GM18499 (cell line): ENCODE data around the gene CR1L.
"Not testable (repeated sequence)": the region's sequence is repeated elsewhere in the genome, so short reads cannot be mapped to it uniquely, and the experiment has no call there.

ENCODE experiments used
- ATAC-seq: cut with Tn5 transposase; IDR thresholded peaks from one replicate; pipeline ENCODE4 v1.9.1; 2021; ENCODE audit warnings: moderate number of reproducible peaks; ENCODE audit not compliant: insufficient read depth, unreplicated experiment

CR1L gene

GRCh38 chr1:207644852-207645634 lies at the start of gene CR1L:
TSS of gene CR1L (plus strand) at chr1:207645133. CDS start at chr1:207645234, 101 bp downstream.
- no peak for ATAC-seq

- no peak for ATAC-seq
These were observed 41.2 kb upstream of the CR1L start for GRCh38 chr1:207603777-207604176.

DNA sequence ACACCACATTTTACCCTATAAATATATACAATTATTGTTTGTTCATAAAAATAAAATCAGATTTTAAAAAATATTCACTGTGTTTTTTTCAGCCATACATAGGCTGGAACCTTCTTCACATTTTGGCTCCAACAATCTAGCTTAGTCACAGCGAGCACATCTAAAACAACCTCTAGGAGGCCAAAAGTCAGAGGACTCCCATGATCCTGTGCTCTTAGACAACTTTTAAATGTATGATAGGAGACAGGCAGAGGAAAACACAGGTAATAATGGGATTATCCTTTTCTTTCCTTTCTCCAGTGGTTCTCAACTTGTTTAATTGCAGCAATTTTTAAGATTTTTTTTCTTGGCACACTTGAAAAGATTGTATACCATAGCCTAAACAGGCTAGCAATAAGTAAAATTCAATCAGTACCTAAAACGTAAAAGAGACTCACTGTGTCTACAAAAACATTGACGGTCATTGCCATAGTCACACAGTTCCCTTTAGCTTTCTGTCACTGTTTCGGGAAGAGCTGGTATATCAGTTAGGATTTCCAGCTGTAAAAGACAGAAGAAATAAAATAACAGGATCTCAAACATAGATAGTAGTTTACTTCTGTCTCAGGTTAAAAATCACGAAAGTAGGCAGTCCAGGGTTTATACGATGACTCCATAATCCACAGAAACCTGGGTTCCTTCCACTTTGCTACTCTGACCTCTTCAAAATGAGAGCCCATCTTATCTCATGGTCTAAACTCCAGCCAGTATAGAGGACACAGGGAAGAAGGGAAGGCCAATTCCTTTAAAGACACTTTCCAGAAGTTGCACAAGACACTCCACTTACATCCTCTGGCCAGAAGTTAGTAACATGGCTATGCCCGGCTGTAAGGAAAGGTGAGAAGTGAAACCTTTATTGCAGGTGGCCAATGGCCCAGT lies 39.2 kb upstream of the CR1L start:
- ATAC-seq = no peak

DNA sequence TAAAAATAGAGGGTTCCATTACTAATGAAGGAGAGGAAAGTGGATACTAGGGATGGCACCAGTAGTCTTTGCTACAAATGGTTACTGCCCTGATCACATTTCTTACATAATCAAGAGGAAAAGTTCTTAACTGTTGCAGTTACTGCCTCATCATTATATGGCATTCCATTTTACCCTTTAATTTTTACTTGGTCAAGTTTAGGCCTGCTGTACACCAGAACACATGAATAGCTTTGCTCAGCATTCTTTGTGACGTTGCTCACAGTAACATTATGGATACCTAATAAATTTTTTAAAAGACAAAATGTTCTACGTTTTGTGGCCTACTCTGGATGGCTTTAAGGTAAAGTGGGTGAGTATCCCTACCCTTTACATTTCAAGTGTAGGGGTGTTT lies 38.6 kb upstream of the CR1L start:
- no peak for ATAC-seq

DNA sequence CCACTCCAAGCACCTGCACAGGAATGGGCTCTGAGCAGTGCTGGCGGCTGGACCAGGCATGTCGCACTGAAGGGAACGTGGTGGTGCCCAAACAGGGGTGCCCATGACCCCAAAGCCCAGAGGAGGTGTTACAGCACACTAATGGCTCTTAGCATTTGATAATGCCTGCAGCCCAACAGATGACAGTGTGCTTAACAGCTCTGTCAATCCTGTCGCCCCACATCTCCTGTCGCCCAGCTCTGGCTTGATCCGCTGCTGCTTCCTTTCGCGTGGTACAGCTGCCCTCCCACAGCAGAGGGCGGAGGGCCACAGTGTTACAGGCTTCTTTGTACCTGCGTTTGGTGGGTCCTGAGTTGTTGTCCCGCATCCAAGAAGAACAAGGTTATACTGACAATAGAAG lies 32.2 kb upstream of the CR1L start:
- ATAC-seq = no peak

- peak; percentile 63 for ATAC-seq
These were observed 24.9 kb upstream of the CR1L start for GRCh38 chr1:207619871-207620542.

DNA sequence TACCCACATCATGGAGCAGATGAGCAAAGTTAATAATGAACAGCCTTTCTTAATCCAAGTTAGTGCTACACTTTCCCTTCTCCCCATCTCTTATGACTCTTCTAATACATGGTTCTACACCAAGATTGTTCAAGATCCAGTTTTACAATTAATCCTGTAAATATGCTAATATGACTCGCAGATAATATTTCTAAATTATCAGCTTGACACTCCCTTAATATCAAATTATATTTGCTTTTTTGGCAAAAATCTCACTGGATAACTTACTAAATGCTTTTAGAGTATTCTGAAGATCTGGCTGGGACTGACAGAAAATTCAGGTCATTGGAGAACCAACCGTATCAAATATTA lies 24.4 kb upstream of the CR1L start:
- no peak for ATAC-seq

- not testable (repeated sequence) for ATAC-seq
These were observed 19.3 kb upstream of the CR1L start for GRCh38 chr1:207625504-207626071.

DNA sequence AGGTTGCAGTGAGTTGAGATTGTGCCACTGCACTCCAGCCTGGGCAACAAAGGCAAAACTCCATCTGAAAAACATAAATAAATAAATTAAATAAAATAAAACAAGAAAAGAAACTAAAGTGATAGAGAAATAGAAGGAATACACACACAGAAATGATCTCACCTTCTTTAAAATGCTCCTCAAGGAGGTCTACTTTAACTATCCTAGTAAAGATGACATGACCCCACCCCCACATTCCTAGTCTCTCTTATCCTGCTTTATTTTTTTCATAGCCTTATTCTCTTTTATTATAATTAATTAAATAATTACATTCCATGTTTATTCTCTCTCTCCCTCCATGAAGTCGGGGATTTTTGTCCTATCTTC lies 18.0 kb upstream of the CR1L start:
- ATAC-seq = no peak

DNA sequence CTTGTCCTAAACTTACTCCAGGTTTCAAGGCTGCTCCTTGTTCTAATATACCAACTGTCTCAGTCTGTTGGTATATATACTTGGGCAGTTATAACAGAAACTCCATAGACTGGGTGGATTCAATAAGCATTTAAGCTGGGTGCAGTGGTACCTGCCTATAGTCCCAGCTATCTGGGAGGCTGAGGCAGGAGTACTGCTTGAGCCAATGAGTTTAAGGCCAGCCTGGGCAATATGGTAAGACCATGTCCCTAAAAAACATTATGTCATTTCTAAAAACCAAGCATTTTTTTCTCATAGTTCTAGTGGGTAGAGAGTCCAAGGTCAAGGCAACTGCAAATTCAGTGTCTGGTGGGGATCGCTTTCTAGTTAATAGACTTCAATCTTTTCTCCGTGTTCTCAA lies 17.4 kb upstream of the CR1L start:
- no peak for ATAC-seq

GRCh38 chr1:207628776-207629175 lies 16.2 kb upstream of the CR1L start:
- no peak for ATAC-seq

DNA sequence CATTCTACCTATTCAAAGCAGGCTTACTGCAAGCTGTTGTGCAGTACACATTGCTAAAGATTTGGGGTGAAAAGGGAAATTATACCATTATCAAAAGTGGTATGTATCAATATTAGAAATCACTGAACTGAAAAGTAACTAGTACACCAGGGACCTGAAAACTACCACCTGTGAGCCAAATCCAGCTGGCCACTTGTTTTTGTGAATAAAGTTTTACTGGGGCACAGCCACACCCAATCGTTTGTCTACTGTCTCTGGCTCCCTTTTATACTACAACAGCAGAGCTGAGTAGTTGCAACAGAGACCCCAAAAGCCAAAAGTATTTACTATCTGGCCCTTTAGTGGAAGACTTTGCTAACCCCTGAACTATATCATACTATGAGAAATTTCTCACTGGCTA lies 13.8 kb upstream of the CR1L start:
- ATAC-seq = no peak

DNA sequence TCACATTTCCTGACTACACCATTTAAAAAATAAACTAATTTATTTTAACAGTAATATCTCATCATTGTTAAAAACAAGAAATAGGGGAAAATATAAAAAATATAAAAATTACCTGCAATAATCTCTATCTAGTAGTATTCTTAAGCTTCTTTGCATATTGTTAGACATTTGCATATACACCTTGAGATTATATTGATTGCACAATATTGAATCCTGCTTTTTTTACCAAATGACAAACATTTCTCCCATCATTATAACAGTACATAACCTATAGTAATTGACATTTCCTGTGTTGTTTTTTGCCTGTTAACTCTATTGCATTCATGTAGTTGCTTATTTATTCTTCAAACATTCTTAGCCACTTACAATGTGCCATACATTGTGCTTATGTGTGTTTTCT lies 11.7 kb upstream of the CR1L start:
- no peak for ATAC-seq

- not testable (repeated sequence) for ATAC-seq
These were observed 11.1 kb upstream of the CR1L start for GRCh38 chr1:207633699-207634289.

GRCh38 chr1:207634293-207634692 lies 10.6 kb upstream of the CR1L start:
- ATAC-seq = not testable (repeated sequence)

DNA sequence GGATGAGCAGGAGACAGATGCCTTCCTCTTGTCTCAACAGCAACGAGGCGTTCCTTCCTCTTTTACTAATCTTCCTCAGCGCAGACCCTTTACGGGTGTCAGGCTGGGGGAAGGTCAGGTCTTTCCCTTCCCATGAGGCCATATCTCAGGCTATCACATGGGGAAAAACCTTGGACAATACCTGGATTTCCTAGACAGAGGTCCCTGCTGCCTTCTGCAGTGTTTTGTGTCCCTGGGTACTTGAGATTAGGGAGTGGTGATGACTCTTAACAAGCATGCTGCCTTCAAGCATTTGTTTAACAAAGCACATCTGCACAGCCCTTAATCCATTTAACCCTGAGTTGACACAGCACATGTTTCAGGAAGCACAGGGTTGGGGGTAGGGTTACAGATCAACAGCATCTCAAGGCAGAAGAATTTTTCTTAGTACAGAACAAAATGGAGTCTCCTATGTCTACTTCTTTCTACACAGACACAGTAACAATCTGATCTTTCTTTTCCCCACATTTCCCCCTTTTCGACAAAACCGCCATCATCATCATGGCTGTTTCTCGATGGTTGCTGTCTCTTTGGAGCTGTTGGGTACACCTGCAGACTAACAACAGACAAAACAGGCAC lies 9.3 kb upstream of the CR1L start:
- ATAC-seq = not testable (repeated sequence)

DNA sequence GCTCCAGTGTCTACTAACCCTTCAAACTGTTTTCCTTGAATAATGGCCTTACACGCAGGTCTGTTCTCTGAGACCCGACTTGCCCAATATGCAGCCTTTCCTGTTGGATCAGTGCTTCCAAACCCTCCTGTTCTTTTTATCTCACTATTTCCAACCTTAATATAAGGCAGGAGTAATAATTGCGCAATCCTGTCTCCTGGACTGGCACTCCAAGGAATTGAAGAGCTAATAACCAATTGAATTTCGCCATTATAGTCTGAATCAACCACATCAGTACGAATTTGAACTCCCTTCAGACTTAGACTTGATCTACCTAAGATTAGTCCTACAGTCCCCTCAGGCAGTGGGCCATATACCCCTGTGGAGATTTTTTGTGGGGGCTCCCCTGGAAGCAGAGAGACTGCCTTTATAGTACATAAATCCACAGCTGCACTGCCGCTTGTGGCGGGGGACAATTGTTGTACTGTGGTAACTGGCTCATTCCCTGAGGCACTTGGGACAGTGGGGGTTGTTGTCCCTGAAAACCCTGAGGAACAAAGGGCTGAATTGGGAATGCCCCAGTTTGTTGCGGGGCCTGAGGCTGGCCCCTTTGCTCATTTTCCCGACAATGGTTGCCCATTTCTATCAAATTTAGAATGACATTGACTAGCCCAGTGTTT lies 6.3 kb upstream of the CR1L start:
- ATAC-seq = not testable (repeated sequence)

GRCh38 chr1:207639362-207639761 lies 5.6 kb upstream of the CR1L start:
- ATAC-seq = not testable (repeated sequence)

GRCh38 chr1:207644166-207644851 lies 624 bp upstream of the CR1L start:
- ATAC-seq = no peak
